RWPE1 (cell line): ENCODE data around the gene EMC1.
"Not testable (repeated sequence)": the region's sequence is repeated elsewhere in the genome, so short reads cannot be mapped to it uniquely, and the experiment has no call there.

Experiments used
- CTCF ChIA-PET: fragments of 350-600 bp; sonication (Branson Sonifier 250); formaldehyde crosslinking; extraction: SDS; loops from one replicate; lab custom pipeline; 2021; lab: Yijun Ruan, JAX
- POLR2A ChIA-PET: fragments of 400-600 bp; formaldehyde crosslinking; extraction: SDS; loops from one replicate; lab custom pipeline; 2020; ENCODE audit warnings: antibody characterized with exemption; ENCODE audit not compliant: low non-redundant PET; lab: Yijun Ruan, JAX
- DNase-seq: peaks from one replicate; pipeline ENCODE4 v3.0.0; 2012; ENCODE audit warnings: low spot score
- H3K27ac ChIP-seq: fragments of 450-650 bp; 2 replicates; pipeline ENCODE4 v1.5.1; 2017
- CTCF ChIP-seq: fragments of 450-650 bp; conservative IDR thresholded peaks from 2 replicates; pipeline ENCODE4 v1.5.1; 2017; ENCODE audit warnings: low read depth, mild to moderate bottlenecking

The EMC1 gene

GRCh38 chr1:19251305-19252196 is at the start of gene EMC1, which contains the start of gene MRTO4:
Gene EMC1, minus strand, starts transcription at chr1:19251524. Its CDS starts 15 bp downstream, at chr1:19251509.
Gene MRTO4, plus strand, starts transcription at chr1:19251805. Its CDS starts 31 bp downstream, at chr1:19251836.
- CTCF ChIA-PET: interaction anchor here (0.7 kb wide), 1 partner anchor 90 kb away, joined by 4 read pairs; no protein-coding TSS in a partner anchor

GRCh38 chr1:19300211-19300610 is 48.9 kb upstream of the EMC1 start:
- ChIA-PET POLR2A (no interaction called here), CTCF (no interaction called here)
- H3K27ac ChIP-seq: no peak overlapping the region

More at GRCh38 chr1:19251305-19252196, at the start of gene EMC1, which contains the start of gene MRTO4:
- H3K27ac ChIP-seq: peak within 1 kb of the TSS; percentile 97
- TF ChIP-seq CTCF: no peak
- POLR2A ChIA-PET: interaction anchor here (0.6 to 1.0 kb wide), 3 partner anchors 12 to 104 kb away, joined by 3 to 4 read pairs (median 3); partner anchors contain the start of genes AKR7A2 and SLC66A1
- DNase-seq: peak; percentile 90

GRCh38 chr1:19294638-19295037 is 43.3 kb upstream of the EMC1 start:
- CTCF ChIA-PET: interaction anchor here (1.2 kb wide), 1 partner anchor 10 kb away, joined by 4 read pairs; no protein-coding TSS in a partner anchor
- no peak overlapping the region for H3K27ac ChIP-seq
- DNase-seq: no peak
- POLR2A ChIA-PET: no interaction called here
- no peak for TF ChIP-seq CTCF

More at GRCh38 chr1:19300211-19300610, 48.9 kb upstream of the EMC1 start:
- TF ChIP-seq CTCF: no peak
- no peak for DNase-seq

- CTCF ChIA-PET: interaction anchor here (0.6 kb wide), 1 partner anchor 362 kb away, joined by 3 read pairs; no protein-coding TSS in a partner anchor
- no peak overlapping the region for H3K27ac ChIP-seq
Measured at GRCh38 chr1:19289244-19289643, 37.9 kb upstream of the EMC1 start.

GRCh38 chr1:19288324-19289241 is 37.3 kb upstream of the EMC1 start, which contains the start of gene AKR7A3:
Gene AKR7A3, minus strand, starts transcription at chr1:19288770. Its CDS starts 61 bp downstream, at chr1:19288709.
- H3K27ac ChIP-seq, POLR2A ChIA-PET: not testable (repeated sequence)
- CTCF ChIA-PET: interaction anchor here (0.6 kb wide), 1 partner anchor 293 kb away, joined by 3 read pairs; no protein-coding TSS in a partner anchor
- peak; percentile 52 for DNase-seq

More at GRCh38 chr1:19289244-19289643, 37.9 kb upstream of the EMC1 start:
- no peak for DNase-seq
- TF ChIP-seq CTCF: no peak
- POLR2A ChIA-PET: interaction anchor here (0.7 kb wide), 1 partner anchor 23 kb away, joined by 3 read pairs; the partner anchor contains the start of genes AKR7A2 and SLC66A1

GRCh38 chr1:19287436-19288185 is 36.3 kb upstream of the EMC1 start:
- no peak for DNase-seq
- POLR2A ChIA-PET: no interaction called here
- CTCF ChIA-PET: interaction anchor here (0.7 kb wide), 1 partner anchor 560 kb away, joined by 3 read pairs; no protein-coding TSS in a partner anchor
- H3K27ac ChIP-seq: no peak overlapping the region
- TF ChIP-seq CTCF: no peak

GRCh38 chr1:19285807-19286206 is 34.5 kb upstream of the EMC1 start:
- POLR2A ChIA-PET, DNase-seq, CTCF ChIA-PET, H3K27ac ChIP-seq: not testable (repeated sequence)

GRCh38 chr1:19285366-19285765 is 34.0 kb upstream of the EMC1 start:
- H3K27ac ChIP-seq, POLR2A ChIA-PET, DNase-seq: not testable (repeated sequence)
- CTCF ChIA-PET: interaction anchor here (1.1 kb wide), 1 partner anchor 365 kb away, joined by 6 read pairs; no protein-coding TSS in a partner anchor
